HEK293T (cell line): ENCODE measurements around the gene XPR1.

Source experiments
- BHLHE40 ChIP-seq: fragments of 450-650 bp; IDR thresholded peaks from 2 replicates; pipeline ENCODE4 v1.6.1; 2016; ENCODE audit warnings: mild to moderate bottlenecking, moderate library complexity, borderline replicate concordance
- CTBP1 ChIP-seq: fragments of 450-650 bp; IDR thresholded peaks from 2 replicates; pipeline ENCODE4 v1.6.1; 2016; ENCODE audit warnings: borderline replicate concordance
- FOXA1 ChIP-seq: fragments of 450-650 bp; IDR thresholded peaks from 2 replicates; pipeline ENCODE4 v1.6.1; 2016; ENCODE audit warnings: mild to moderate bottlenecking
- FOXM1 ChIP-seq: fragments of 450-650 bp; IDR thresholded peaks from 2 replicates; pipeline ENCODE4 v1.6.1; 2017; ENCODE audit warnings: mild to moderate bottlenecking, borderline replicate concordance
- L3MBTL2 ChIP-seq: fragments of 450-650 bp; conservative IDR thresholded peaks from 2 replicates; pipeline ENCODE4 v1.6.1; 2016; ENCODE audit warnings: mild to moderate bottlenecking
- LEF1 ChIP-seq: fragments of 450-650 bp; IDR thresholded peaks from 2 replicates; pipeline ENCODE4 v1.6.1; 2017; ENCODE audit warnings: mild to moderate bottlenecking, borderline replicate concordance
- PKNOX1 ChIP-seq: fragments of 450-650 bp; IDR thresholded peaks from 2 replicates; pipeline ENCODE4 v1.6.1; 2016
- SP1 ChIP-seq: fragments of 450-650 bp; IDR thresholded peaks from 2 replicates; pipeline ENCODE4 v1.6.1; 2017
- SUZ12 ChIP-seq: fragments of 450-650 bp; IDR thresholded peaks from 2 replicates; pipeline ENCODE4 v1.6.1; 2016; ENCODE audit warnings: mild to moderate bottlenecking

GRCh38 chr1:180906511-180906910, 274.7 kb downstream of the XPR1 start:
- TF ChIP-seq CTBP1 (no peak), FOXA1 (no peak), L3MBTL2 (no peak), SP1 (no peak), PKNOX1 (no peak), SUZ12 (no peak), LEF1 (no peak), BHLHE40 (no peak), FOXM1 (no peak)
